AG04449 (cell line): ENCODE results near the gene NOTCH2.

ENCODE experiments used
- CTCF ChIA-PET: fragments of 350-600 bp; formaldehyde crosslinking; extraction: SDS; loops from one replicate; lab custom pipeline; 2021; ENCODE audit warnings: antibody characterized with exemption; lab: Yijun Ruan, JAX
- POLR2A ChIA-PET: fragments of 400-600, 350-600 bp; formaldehyde crosslinking; extraction: SDS; loops from one replicate; lab custom pipeline; 2020; ENCODE audit warnings: antibody characterized with exemption, inconsistent platforms; lab: Yijun Ruan, JAX
- DNase-seq: peaks from one replicate; pipeline ENCODE4 v3.0.0-alpha.2; 2010; ENCODE audit warnings: low read depth, low spot score
- H3K4me3 ChIP-seq: 2 replicates; pipeline ENCODE4 v1.5.1; 2011; ENCODE audit warnings: low read depth, mild to moderate bottlenecking, control low read depth, low read length
- TF ChIP-seq, protein P1 (sequence below): IDR thresholded peaks from one replicate; pipeline ENCODE4 v1.5.1; 2011; ENCODE audit warnings: mild to moderate bottlenecking, moderate library complexity, low read length, control low read depth, inconsistent platforms; ENCODE audit not compliant: insufficient read depth; ENCODE audit errors: missing control alignments

Gene NOTCH2

DNA sequence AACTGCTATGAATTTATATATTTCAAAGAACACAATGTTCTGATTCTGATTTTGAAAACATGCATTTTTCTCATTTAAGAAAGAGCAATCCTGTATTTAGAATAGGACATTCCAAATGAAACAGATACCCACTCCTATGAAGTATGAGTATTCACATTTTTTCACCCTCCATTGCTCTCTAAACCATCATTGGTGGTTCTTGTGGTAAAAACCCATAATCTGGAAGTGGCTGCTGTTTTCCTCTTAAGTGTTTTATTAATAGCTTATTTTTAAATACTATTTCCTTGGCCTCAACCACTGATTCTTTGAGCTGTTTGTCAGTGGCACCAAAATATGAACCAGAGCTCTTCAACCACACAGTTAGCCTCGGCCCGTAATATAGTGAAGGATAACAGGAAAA lies 113.2 kb downstream of the NOTCH2 start:
- ChIA-PET CTCF (interaction anchor here (1.1 to 4.7 kb wide), 3 partner anchors 8 to 27 kb away, joined by 3 to 53 read pairs (median 12); no protein-coding TSS in a partner anchor), POLR2A (no interaction called here)
- no peak overlapping the region for H3K4me3 ChIP-seq
- DNase-seq, result no peak
- TF ChIP-seq, protein P1, sequence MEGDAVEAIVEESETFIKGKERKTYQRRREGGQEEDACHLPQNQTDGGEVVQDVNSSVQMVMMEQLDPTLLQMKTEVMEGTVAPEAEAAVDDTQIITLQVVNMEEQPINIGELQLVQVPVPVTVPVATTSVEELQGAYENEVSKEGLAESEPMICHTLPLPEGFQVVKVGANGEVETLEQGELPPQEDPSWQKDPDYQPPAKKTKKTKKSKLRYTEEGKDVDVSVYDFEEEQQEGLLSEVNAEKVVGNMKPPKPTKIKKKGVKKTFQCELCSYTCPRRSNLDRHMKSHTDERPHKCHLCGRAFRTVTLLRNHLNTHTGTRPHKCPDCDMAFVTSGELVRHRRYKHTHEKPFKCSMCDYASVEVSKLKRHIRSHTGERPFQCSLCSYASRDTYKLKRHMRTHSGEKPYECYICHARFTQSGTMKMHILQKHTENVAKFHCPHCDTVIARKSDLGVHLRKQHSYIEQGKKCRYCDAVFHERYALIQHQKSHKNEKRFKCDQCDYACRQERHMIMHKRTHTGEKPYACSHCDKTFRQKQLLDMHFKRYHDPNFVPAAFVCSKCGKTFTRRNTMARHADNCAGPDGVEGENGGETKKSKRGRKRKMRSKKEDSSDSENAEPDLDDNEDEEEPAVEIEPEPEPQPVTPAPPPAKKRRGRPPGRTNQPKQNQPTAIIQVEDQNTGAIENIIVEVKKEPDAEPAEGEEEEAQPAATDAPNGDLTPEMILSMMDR, result no peak

DNA sequence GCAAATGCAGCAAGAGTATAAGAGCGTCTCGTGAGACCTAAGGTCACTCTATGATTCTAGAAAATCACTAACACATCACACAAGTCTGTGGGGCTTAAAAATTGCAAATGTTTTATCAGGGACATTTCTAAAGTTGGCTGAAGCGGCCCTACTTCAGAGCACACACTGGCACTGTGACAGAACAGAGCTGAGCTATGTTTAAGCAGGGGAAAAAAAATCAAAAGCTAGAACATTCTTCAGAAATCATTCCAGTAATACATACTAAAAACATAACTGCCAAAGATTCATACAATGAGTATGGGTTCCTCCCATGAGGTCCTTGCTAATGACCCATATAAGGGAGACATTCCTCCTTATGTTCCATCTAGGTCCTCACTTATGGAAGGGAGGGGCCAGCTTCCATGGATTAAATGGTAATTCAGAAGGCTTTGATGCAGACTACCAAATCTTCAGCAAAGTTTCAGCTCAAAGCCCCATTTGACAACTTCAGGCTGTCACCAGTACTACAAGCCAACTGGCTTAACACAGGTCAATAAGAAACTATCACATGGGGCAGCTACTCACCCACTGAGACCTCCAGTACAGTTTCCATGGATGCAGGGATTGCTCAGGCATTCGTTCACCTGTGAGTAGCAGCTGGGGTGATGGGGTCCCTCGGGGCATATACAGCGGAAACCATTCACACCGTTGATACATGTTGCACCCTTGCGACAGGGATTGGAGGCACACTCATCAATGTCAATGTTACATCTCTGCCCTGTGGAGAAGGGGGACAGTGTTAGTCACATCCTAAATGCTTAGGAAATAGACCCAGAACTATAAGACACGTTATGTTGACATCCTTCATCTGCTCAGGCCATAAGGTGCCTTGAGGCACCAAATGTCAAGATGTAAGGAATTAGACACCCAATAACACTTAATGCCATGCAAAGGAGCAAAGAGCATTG lies 114.7 kb downstream of the NOTCH2 start:
- ChIA-PET CTCF (interaction anchor here (0.9 to 1.2 kb wide), 2 partner anchors 20 to 84 kb away, joined by 3 read pairs; no protein-coding TSS in a partner anchor), POLR2A (no interaction called here)
- no peak for DNase-seq

DNA sequence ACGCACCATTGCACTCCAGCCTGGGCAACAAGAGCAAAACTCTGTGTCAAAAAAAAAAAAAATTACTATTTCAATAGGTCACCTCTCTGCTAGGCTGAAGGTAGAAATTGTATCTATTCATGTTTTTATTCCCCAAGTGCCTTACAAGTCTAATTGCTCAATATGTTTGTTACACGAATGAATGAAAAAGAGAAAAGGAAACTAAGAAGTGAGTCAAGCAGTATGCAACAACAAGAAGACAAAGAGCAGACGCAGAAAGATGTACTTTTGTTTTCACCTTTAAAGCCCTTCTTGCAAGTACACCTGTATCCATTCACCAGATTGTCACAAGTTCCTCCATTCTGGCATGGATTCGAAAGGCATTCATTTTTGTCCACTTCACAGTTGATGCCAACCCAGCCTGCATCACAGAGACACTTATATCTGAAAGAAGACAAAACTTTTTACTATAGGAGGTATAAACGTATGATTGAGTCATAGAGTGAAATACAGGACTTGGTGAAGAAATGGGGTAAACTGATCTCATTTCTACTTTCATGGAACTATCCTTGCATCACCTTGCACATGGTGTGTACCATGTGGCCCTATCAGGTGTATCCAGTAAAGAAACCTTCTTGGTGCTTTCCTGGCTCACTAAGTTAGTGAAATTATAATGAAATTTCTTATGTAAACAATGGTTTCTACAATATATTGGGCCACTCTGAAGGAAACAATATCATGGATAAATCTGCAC lies 116.0 kb downstream of the NOTCH2 start:
- TF ChIP-seq, protein P1, result no peak
- DNase-seq, result no peak
- ChIA-PET POLR2A (no interaction called here), CTCF (no interaction called here)
- no peak overlapping the region for H3K4me3 ChIP-seq

More for the DNA sequence above, 114.7 kb downstream of the NOTCH2 start:
- H3K4me3 ChIP-seq, result no peak overlapping the region
- TF ChIP-seq, protein P1, result no peak

DNA sequence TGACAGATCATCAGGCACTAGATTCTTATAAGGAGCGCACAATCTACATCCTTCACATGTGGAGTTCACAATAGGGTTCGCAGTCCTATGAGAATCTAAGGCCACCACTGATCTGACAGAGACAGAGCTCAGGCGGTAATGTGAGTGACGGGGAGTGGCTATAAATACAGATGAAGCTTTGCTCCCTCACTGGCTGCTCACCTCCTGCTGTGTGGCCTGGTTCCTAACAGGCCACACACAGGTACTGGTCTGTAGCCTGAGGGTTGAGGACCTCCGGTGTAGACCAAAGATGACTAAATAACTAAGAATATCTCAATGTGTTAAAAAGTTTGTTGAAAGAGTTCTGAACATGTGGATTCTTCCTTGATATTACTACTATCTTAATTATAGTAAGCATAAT lies 117.0 kb downstream of the NOTCH2 start:
- ChIA-PET CTCF (interaction anchor here (2.0 to 2.1 kb wide), 2 partner anchors 10 to 67 kb away, joined by 4 to 7 read pairs; no protein-coding TSS in a partner anchor), POLR2A (no interaction called here)
- no peak overlapping the region for H3K4me3 ChIP-seq
- no peak for DNase-seq
- TF ChIP-seq, protein P1, result no peak

DNA sequence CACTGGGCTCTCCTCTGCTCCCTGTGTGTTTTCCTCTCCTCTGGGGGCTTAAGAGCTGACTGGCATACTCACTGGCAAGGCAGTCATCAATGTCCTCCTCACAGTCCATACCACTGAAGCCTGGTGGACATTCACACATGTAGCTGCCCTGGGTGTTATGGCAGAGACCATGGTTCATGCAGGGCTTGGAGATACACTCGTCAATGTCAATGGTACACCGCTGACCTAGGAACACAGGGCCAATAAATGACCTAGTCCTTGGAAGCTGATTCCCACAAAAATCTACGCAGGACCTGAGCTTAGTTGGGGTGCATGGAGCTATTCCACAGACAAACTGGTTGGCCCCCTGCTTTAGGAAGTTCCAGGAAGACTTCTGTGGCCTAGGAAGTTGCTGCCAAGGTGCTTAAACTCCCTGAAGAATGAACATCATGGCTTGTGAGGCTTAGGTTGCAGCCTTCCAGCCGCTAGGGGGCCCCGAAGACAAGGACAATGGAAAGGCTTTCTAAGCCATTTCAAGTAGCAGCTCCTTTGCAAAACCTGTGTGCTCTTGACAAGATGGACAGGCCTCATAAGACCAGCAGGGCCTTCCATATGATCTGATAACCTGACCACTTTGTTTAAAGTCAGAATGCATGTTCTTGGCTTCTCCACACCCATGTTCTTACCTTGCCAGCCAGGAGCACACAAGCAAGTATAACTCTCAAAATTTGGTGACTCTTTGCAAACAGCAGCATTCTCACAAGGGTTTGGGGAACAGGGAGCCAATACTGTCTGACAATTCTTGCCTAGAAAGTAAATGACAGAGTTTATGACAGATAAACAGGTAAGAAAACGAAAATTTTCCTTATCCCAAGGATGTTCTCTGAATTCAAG lies 120.9 kb downstream of the NOTCH2 start:
- no peak overlapping the region for H3K4me3 ChIP-seq
- TF ChIP-seq, protein P1, result peak; percentile 88
- ChIA-PET CTCF (interaction anchor here (0.6 to 5.4 kb wide), 25 partner anchors 9 to 204 kb away, joined by 3 to 67 read pairs (median 4); no protein-coding TSS in a partner anchor), POLR2A (no interaction called here)
- no peak for DNase-seq
